Activated CD4-positive, alpha-beta T cell treated with anti-CD3 and anti-CD28 coated beads for 1 hour (primary cell): ENCODE data around the gene NXPE3.
"Not testable (repeated sequence)": the region's sequence is repeated elsewhere in the genome, so short reads cannot be mapped to it uniquely, and the experiment has no call there.

Experiments used
- DNase-seq: peaks from one replicate; pipeline ENCODE4 v3.0.0-alpha.2; 2020

NXPE3 gene

GRCh38 chr3:101852983-101853840 is 74.2 kb downstream of the NXPE3 start:
- no peak for DNase-seq

GRCh38 chr3:101853982-101854381 is 75.0 kb downstream of the NXPE3 start:
- DNase-seq = no peak

DNA sequence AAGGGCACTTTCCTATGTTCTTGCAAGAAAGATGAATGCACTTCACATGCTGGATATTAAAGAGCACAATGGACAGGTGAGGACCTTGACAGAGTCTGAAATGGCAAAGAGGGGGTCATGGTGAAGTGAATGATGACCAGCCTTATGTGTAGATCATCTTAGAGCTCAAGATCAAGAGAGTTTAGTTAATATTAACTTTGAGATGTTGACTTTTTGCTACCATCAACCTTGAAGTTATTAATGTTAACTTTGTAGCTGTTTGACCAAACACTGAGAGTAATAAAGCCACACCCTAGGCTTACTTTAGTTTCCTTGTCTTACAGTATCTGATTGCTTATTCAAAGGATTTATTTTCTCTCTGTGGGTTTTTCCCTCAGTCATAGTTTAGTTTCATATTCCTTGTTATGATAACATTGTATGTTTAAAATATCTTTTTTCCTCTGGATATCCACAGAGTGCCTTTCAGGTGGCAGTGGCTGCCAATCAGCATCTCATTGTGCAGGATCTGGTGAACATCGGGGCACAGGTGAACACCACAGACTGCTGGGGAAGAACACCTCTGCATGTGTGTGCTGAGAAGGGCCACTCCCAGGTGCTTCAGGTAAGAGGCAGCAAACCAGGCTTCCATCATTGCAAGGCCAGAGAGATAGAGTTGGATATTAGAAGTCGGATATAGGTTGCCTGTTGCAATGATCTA is 75.7 kb downstream of the NXPE3 start:
- DNase-seq = no peak

DNA sequence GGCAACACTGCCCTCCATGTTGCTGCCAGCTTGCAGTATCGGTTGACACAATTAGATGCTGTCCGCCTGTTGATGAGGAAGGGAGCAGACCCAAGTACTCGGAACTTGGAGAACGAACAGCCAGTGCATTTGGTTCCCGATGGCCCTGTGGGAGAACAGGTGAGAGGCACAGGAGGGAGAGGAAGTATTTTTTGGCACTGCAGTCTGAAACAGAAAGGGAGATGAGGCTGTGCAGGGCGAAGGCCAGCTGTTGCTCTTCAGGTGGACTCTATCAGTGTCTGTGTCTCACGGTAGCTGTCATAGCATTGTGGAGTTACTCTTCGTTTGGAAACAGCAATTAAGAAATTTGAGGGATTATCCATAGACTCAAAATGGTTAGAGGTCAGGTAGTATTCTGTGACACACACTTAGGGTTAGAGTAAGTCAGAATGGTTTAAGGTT is 78.3 kb downstream of the NXPE3 start:
- no peak for DNase-seq

GRCh38 chr3:101858464-101859030 is 79.5 kb downstream of the NXPE3 start:
- no peak for DNase-seq

- no peak for DNase-seq
Measured at GRCh38 chr3:101859882-101860448, 81.0 kb downstream of the NXPE3 start.

- DNase-seq = no peak
Measured at GRCh38 chr3:101861212-101861788, 82.3 kb downstream of the NXPE3 start.

- DNase-seq = no peak
Measured at GRCh38 chr3:101861789-101862415, 82.9 kb downstream of the NXPE3 start.

DNA sequence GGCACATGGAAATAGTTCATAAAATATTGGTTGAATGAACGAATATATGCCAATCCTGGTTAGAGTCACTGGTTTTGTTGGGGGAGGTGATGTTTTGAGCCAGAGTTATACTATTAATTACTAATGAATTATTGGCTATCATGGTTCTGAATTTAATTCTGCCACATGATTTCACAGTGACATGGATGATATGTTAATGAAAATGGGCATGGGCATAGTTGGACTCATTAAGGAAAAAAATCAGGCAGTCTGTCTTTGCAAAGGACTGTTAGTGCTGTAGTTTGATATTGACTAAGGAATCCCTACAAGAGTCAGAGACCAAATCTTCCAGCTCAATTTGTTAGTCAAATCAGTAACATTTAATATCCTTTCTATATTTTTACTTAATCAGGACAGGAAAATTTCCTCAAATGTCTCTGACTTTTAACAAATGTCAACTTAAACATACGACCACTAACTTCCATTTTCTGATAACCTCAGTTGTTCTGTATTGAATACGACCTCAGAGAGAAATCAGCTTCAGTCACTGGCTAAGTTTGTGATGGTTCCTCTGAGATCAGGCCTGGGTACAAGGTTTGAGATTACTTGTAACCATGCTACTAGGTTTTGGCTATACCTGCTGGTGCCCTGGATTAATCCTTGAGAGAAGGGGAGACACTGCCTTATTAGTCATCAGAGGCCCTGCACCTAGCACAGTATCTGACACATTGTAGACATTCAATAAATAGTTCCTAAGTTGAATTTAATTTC is 83.6 kb downstream of the NXPE3 start:
- no peak for DNase-seq

DNA sequence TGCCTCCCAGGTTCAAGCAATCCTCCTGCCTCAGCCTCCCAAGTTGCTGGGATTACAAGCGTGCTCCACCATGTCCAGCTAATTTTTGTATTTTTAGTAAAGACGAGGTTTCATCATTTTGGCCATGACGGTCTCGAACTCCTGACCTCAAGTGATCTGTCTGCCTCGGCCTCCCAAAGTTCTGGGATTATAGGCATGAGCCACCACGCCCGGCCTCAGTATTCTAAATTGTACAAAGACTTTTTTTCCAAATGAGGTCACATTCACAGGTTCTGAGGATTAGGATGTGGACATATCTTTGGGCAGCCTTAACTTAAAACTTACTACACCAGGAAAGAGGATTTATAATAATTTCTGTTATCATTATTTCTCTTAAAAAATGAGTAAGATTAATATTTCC is 85.9 kb downstream of the NXPE3 start:
- DNase-seq = not testable (repeated sequence)

- DNase-seq = no peak
Measured at GRCh38 chr3:101865751-101866509, 86.9 kb downstream of the NXPE3 start.

- DNase-seq = no peak
Measured at GRCh38 chr3:101867511-101867910, 88.5 kb downstream of the NXPE3 start.

DNA sequence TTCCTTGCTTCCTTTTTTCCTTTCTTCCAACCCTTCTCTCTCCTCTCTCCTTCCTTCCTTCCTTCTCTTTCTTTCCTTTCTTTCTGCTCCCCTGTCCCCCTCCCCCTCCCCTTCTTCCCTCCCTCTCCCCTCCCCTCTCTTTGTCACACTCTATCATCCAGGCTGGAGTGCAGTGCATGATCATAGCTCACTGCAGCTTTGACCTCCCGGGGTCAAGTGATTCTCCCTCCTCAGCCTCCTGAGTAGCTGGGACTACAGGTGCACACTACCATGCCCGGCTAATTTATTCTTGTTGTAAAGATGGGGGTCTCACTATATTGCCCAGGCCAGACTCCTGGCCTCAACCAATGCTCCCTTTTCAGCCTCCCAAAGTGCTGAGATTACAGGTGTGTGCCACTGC is 89.0 kb downstream of the NXPE3 start:
- DNase-seq = no peak

- no peak for DNase-seq
Measured at GRCh38 chr3:101868534-101869464, 89.8 kb downstream of the NXPE3 start.

GRCh38 chr3:101870138-101870537 is 91.1 kb downstream of the NXPE3 start:
- no peak for DNase-seq

DNA sequence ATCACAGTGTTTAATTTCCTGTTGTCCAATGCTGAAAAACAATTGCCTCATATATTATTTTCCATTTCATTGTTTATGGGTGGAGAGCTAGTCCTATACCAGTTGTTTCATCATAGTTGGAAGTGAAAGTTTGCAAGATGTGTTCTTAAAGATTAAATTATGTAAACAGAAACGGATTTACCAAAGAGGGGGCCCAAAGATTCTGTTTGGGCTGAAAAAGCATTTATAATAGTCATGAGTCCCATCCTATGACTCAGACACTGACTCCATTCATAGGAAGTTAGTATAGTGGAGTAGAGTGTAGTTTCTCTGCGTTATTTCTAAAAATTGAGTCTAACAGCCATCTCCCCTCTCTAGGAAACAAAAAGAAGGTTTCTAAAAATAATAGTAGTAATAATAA is 94.6 kb downstream of the NXPE3 start:
- no peak for DNase-seq

DNA sequence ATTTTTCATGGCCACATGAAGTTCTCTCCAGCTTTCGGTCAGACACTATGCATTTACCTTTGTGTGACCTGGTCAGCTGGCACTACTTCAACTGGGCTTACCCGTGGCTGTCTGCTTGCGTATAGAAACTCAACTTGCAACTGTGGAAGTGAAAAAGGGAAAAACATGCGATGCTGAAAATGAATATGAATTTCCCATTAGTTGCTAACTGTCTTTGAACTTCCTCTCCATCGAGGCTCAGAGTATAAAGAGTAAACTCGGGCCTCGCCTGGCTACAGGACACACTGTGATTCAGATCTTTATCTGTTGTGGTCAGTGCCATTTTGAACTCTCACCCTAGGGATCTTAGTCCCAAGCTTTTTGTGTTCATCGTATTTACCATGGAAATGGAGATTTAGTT is 97.1 kb downstream of the NXPE3 start:
- DNase-seq = no peak
